ENCODE data around the gene UBE2C. TPM values are rescaled to one million over a fixed set of nuclear protein-coding genes. Genes with fewer than 3 reads are reported as not detected.
A peak's percentile ranks its signal among the peaks of the same experiment; 100 is the strongest.

Gene UBE2C
- total and polyA plus RNA-seq, 3 donors from 2014 or later, result 21.4 to 36.7 (median 22.0) TPM

GRCh38 chr20:45860560-45861220 is 48.2 kb downstream of the UBE2C start:
- Histone ChIP-seq H3K27ac (no peak overlapping the region), H3K27me3 (no peaks in the 10 kb centered on the region), H3K36me3 (ENCODE audit: low read depth, missing control alignments) (no peaks in the 10 kb centered on the region), H3K4me1 (peaks cover 14% of the 10 kb centered on the region), H3K9me3 (no peaks in the 10 kb centered on the region), H3K4me3 (no peak overlapping the region)
- TF ChIP-seq CTCF (IDR thresholded peaks at IDR 0.05) (no peak), POLR2A (IDR thresholded peaks at IDR 0.05) (no peak)
- WGBS, 2 donors, result 66 to 71% methylated on average over 7 of the region's 7 CpGs
- intact Hi-C loops (cut with DNase I; ENCODE audit: low total_unique reads), result no loop called here
- DNase-seq, result no peak

GRCh38 chr20:45861221-45862075 is 49.0 kb downstream of the UBE2C start:
- H3K4me1 ChIP-seq, result peaks cover 7% of the 10 kb centered on the region
- H3K27ac ChIP-seq, result no peak overlapping the region
- intact Hi-C loops (cut with DNase I; ENCODE audit: low total_unique reads), result no loop called here
- no peaks in the 10 kb centered on the region for H3K36me3 ChIP-seq (ENCODE audit: low read depth, missing control alignments)
- no peak for TF ChIP-seq POLR2A (IDR thresholded peaks at IDR 0.05)
- no peak for TF ChIP-seq CTCF (IDR thresholded peaks at IDR 0.05)
- WGBS, 2 donors, result 80 to 84% methylated on average over 7 of the region's 7 CpGs
- H3K27me3 ChIP-seq, result no peaks in the 10 kb centered on the region
- H3K4me3 ChIP-seq, result no peak overlapping the region
- H3K9me3 ChIP-seq, result no peaks in the 10 kb centered on the region
- peak; percentile 66 for DNase-seq

GRCh38 chr20:45863543-45864470 is 51.4 kb downstream of the UBE2C start:
- H3K4me3 ChIP-seq, result no peak overlapping the region
- no peak for TF ChIP-seq CTCF (IDR thresholded peaks at IDR 0.05)
- no peak for TF ChIP-seq POLR2A (IDR thresholded peaks at IDR 0.05)
- no peaks in the 10 kb centered on the region for H3K9me3 ChIP-seq
- WGBS, 2 donors, result 81 to 83% methylated on average over 7 of the region's 7 CpGs
- no peak overlapping the region for H3K27ac ChIP-seq
- intact Hi-C loops (cut with DNase I; ENCODE audit: low total_unique reads), result no loop called here
- peaks cover 9% of the 10 kb centered on the region for H3K4me1 ChIP-seq
- no peaks in the 10 kb centered on the region for H3K36me3 ChIP-seq (ENCODE audit: low read depth, missing control alignments)
- DNase-seq, result no peak
- no peaks in the 10 kb centered on the region for H3K27me3 ChIP-seq

- intact Hi-C loops (cut with DNase I; ENCODE audit: low total_unique reads), result no loop called here
- no peak for DNase-seq
- Histone ChIP-seq H3K27me3 (no peaks in the 10 kb centered on the region), H3K4me1 (peaks cover 9% of the 10 kb centered on the region), H3K4me3 (no peak overlapping the region), H3K27ac (no peak overlapping the region), H3K9me3 (no peaks in the 10 kb centered on the region), H3K36me3 (ENCODE audit: low read depth, missing control alignments) (no peaks in the 10 kb centered on the region)
- TF ChIP-seq CTCF (IDR thresholded peaks at IDR 0.05) (no peak), POLR2A (IDR thresholded peaks at IDR 0.05) (no peak)
- WGBS, 2 donors, result 86 to 93% methylated on average over 5 of the region's 5 CpGs
Measured at GRCh38 chr20:45866454-45866853, 54.0 kb downstream of the UBE2C start.

Small RNA genes lying within 50 kb of the gene (small RNA-seq; reads per million reads assigned to genes)
- gene RNU6ATAC38P, result 0 reads per million in 2 donors

Other genes with a start within 250 kb of the UBE2C start
- not detected for gene WFDC8, start 233.4 kb upstream of the UBE2C start, total RNA-seq
- gene WFDC8, start 233.4 kb upstream of the UBE2C start, polyA plus RNA-seq (ENCODE audit: insufficient read depth, low read depth, low replicate concordance), result not detected
- not detected for gene WFDC10A, start 182.9 kb upstream of the UBE2C start, total RNA-seq
- not detected for gene WFDC10A, start 182.9 kb upstream of the UBE2C start, polyA plus RNA-seq (ENCODE audit: insufficient read depth, low read depth, low replicate concordance)
- not detected for gene WFDC9, start 181.4 kb upstream of the UBE2C start, total RNA-seq
- not detected for gene WFDC9, start 181.4 kb upstream of the UBE2C start, polyA plus RNA-seq (ENCODE audit: insufficient read depth, low read depth, low replicate concordance)
- not detected for gene WFDC11, start 142.4 kb upstream of the UBE2C start, total RNA-seq
- gene WFDC11, start 142.4 kb upstream of the UBE2C start, polyA plus RNA-seq (ENCODE audit: insufficient read depth, low read depth, low replicate concordance), result 1.7 TPM
- gene WFDC13, start 110.6 kb upstream of the UBE2C start, total RNA-seq, result not detected
- gene WFDC13, start 110.6 kb upstream of the UBE2C start, polyA plus RNA-seq (ENCODE audit: insufficient read depth, low read depth, low replicate concordance), result not detected
- gene WFDC10B, start 107.6 kb upstream of the UBE2C start, total RNA-seq, result 1 to 10 TPM; 1.0 to 1.2 TPM
- gene WFDC10B, start 107.6 kb upstream of the UBE2C start, polyA plus RNA-seq (ENCODE audit: insufficient read depth, low read depth, low replicate concordance), result 4.3 TPM
- gene SPINT4, start 90.3 kb upstream of the UBE2C start, total RNA-seq, result not detected
- not detected for gene SPINT4, start 90.3 kb upstream of the UBE2C start, polyA plus RNA-seq (ENCODE audit: insufficient read depth, low read depth, low replicate concordance)
- 10 to 100 TPM; 37.5 to 56.2 TPM for gene WFDC3, start 20.8 kb upstream of the UBE2C start, total RNA-seq
- gene WFDC3, start 20.8 kb upstream of the UBE2C start, polyA plus RNA-seq (ENCODE audit: insufficient read depth, low read depth, low replicate concordance), result 99.2 TPM
- gene DNTTIP1, start 20.7 kb upstream of the UBE2C start, total RNA-seq, result 10 to 100 TPM; 38.6 to 49.9 TPM
- gene DNTTIP1, start 20.7 kb upstream of the UBE2C start, polyA plus RNA-seq (ENCODE audit: insufficient read depth, low read depth, low replicate concordance), result 67.2 TPM
- gene TNNC2, start 14.7 kb downstream of the UBE2C start, total RNA-seq, result 1 to 10 TPM; 4.6 to 6.5 TPM
- gene TNNC2, start 14.7 kb downstream of the UBE2C start, polyA plus RNA-seq (ENCODE audit: insufficient read depth, low read depth, low replicate concordance), result 12.1 TPM
- 10 to 100 TPM; 77.9 to 82.4 TPM for gene SNX21, start 21.2 kb downstream of the UBE2C start, total RNA-seq
- gene SNX21, start 21.2 kb downstream of the UBE2C start, polyA plus RNA-seq (ENCODE audit: insufficient read depth, low read depth, low replicate concordance), result 23.9 TPM
- 10 to 100 TPM; 71.2 to 79.6 TPM for gene ACOT8, start 44.7 kb downstream of the UBE2C start, total RNA-seq
- gene ACOT8, start 44.7 kb downstream of the UBE2C start, polyA plus RNA-seq (ENCODE audit: insufficient read depth, low read depth, low replicate concordance), result 44.4 TPM
- 10 to 100 TPM in 1 of 2 donors, 1 to 10 TPM in 1; 9.3 to 12.8 TPM for gene ZSWIM3, start 45.0 kb downstream of the UBE2C start, total RNA-seq
- gene ZSWIM3, start 45.0 kb downstream of the UBE2C start, polyA plus RNA-seq (ENCODE audit: insufficient read depth, low read depth, low replicate concordance), result 8.0 TPM
- 10 to 100 TPM; 24.0 to 24.5 TPM for gene ZSWIM1, start 68.6 kb downstream of the UBE2C start, total RNA-seq
- gene ZSWIM1, start 68.6 kb downstream of the UBE2C start, polyA plus RNA-seq (ENCODE audit: insufficient read depth, low read depth, low replicate concordance), result 11.4 TPM
- 10 to 100 TPM; 14.9 to 26.0 TPM for gene SPATA25, start 75.0 kb downstream of the UBE2C start, total RNA-seq
- gene SPATA25, start 75.0 kb downstream of the UBE2C start, polyA plus RNA-seq (ENCODE audit: insufficient read depth, low read depth, low replicate concordance), result 59.4 TPM
- gene NEURL2, start 78.6 kb downstream of the UBE2C start, total RNA-seq, result 1 to 10 TPM; 7.0 to 9.1 TPM
- gene NEURL2, start 78.6 kb downstream of the UBE2C start, polyA plus RNA-seq (ENCODE audit: insufficient read depth, low read depth, low replicate concordance), result 1.9 TPM
- gene CTSA, start 78.7 kb downstream of the UBE2C start, total RNA-seq, result 100 to 1,000 TPM; 112 to 223 TPM
- 103 TPM for gene CTSA, start 78.7 kb downstream of the UBE2C start, polyA plus RNA-seq (ENCODE audit: insufficient read depth, low read depth, low replicate concordance)
- gene PLTP, start 99.5 kb downstream of the UBE2C start, total RNA-seq, result 10 to 100 TPM; 53.3 to 80.0 TPM
- gene PLTP, start 99.5 kb downstream of the UBE2C start, polyA plus RNA-seq (ENCODE audit: insufficient read depth, low read depth, low replicate concordance), result 105 TPM
- 10 to 100 TPM; 39.4 to 48.7 TPM for gene PCIF1, start 122.0 kb downstream of the UBE2C start, total RNA-seq
- 39.3 TPM for gene PCIF1, start 122.0 kb downstream of the UBE2C start, polyA plus RNA-seq (ENCODE audit: insufficient read depth, low read depth, low replicate concordance)
- gene ZNF335, start 159.6 kb downstream of the UBE2C start, total RNA-seq, result 10 to 100 TPM; 50.5 to 53.5 TPM
- 25.3 TPM for gene ZNF335, start 159.6 kb downstream of the UBE2C start, polyA plus RNA-seq (ENCODE audit: insufficient read depth, low read depth, low replicate concordance)
- under 1 TPM; 0.39 to 0.56 TPM for gene MMP9, start 196.3 kb downstream of the UBE2C start, total RNA-seq
- gene MMP9, start 196.3 kb downstream of the UBE2C start, polyA plus RNA-seq (ENCODE audit: insufficient read depth, low read depth, low replicate concordance), result 10.0 TPM
- 1 to 10 TPM; 5.5 to 9.2 TPM for gene SLC12A5, start 216.6 kb downstream of the UBE2C start, total RNA-seq
- gene SLC12A5, start 216.6 kb downstream of the UBE2C start, polyA plus RNA-seq (ENCODE audit: insufficient read depth, low read depth, low replicate concordance), result 15.5 TPM

Measured in testis (tissue), 3 donors.